Smooth muscle cell of the pulmonary artery (primary cell): ENCODE results near the gene WASF2. TPM values are rescaled to one million over a fixed set of nuclear protein-coding genes. Genes with fewer than 3 reads are reported as not detected.

Experiments
- total RNA-seq: library from RNA; depleted of rRNA; stranded (reverse); fragments of >200 nt; gene quantifications from 2 replicates; pipeline ENCODE4 v1.2.3, GENCODE V29; 2014

Gene WASF2
- 42.7 and 48.8 TPM in 2 replicates for total RNA-seq

DNA sequence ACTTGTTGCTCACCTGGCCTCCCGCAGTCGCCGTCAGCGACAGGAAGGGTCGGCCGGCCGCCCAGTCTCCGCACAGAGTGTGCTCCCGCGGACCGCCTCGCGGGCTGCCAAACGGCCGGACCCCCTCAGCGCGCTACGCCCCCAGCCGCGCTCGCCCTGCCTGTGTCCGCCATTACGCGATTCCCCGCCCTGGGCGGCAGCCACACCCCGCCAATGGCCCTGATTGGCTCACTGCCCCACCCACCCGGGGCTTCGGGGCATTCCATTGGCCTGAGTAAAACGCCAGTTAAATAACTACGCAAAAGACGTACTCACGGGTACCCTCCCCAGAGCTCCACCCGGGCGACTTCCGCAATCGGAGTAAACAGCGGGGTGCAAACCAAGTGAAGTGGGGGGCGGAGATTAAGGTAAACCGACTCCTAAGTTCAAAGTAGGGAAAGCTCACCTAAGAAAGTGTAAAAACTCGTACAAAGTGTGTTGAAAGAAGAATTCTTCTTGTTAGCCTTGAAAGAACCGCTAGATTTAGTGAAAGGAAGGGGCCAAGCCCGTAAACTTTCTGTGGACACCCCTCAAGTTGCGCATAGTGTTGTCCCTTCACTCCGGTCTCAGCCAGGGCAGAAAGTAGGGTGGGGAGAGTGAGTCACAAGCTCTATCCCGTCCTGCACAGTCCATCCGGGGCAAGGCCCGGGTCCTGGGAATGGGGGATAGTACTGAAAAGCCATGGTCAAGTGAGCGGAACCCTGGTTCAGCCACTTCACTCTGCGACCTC, at the start of gene WASF2:
Gene WASF2 (minus strand): TSS at position 195 of the 769 bp plus-strand sequence. CDS start 61,277 bp downstream, outside the sequence.

GRCh38 chr1:27392096-27392777, 97.7 kb downstream of the WASF2 start, which contains the start of gene GPR3:
TSS of gene GPR3 (plus strand) at chr1:27392622. CDS start at chr1:27393799, 1,177 bp downstream.

DNA sequence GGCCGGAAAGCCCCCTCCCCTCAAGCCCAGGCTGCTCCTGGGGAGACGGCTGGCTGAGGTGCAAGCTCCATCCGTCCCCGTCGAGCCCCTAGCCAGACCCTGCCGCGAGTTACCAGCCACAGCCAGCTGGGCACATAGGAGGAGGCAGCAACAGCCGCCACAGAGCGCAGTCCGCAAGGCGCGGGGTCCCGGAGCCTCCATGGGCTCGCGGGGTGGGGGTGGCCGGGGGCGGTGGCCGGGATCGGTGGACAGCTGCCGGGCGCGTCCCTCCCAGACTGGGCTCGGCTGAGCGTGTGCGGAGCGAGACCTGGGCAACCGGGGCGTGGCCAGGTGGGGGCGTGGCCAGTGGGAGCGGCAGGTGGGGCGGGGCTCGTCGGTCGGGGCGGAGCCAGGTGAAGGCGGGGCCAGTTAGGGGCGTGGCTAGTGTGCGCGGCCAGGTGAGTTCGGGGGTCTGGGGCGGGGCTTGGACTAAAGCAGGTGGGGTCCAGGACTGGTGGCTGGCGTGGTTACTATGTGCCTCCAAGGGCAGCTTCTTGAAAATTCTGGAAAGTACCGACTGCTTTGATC, 106.8 kb downstream of the WASF2 start, which contains the start of gene CD164L2:
Gene CD164L2 (minus strand): TSS at position 295 of the 567 bp plus-strand sequence. CDS start 94 bp downstream, at position 201.

DNA sequence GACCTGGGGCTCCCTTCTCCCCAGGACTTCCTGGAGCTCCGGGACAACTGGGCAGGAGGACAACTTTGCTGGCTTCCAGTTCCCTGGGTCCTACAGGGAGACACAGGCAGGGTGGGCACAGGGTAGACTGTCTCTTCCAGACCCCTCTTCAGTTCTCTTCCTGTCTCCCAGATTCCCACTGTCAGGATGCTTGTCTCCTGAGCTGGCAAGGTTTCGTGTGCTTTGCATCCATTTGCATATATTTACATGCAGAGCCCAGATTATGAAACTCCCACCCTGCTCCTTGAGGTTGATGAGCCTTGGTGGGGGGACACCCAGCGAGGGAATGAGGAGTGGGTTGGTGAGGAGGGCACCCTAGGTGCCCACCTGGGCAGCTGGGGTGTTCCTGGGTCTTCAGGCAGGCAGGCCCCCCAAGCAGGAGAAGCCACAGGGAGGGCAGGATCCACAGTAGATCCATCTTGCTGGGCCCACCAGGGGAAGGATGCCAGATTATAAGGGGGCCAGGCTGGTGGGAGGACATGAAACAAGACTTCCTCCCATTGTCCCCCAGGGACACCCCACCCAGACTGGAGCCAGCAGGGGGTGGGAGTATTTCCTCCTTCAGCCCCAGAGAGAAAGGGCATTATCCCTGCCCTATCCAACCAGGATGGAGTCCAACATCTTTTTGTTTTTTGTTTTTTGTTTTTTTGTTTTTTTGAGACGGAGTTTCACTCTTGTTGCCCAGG, 115.4 kb downstream of the WASF2 start, which contains the start of gene FCN3:
Gene FCN3 (minus strand): TSS at position 463 of the 725 bp plus-strand sequence. CDS start 6 bp downstream, at position 457.

GRCh38 chr1:27366411-27367159, 123.4 kb downstream of the WASF2 start, which contains the start of gene MAP3K6:
TSS of gene MAP3K6 (minus strand) at chr1:27366961. CDS start at chr1:27366597, 364 bp downstream.

Other genes with a start within 250 kb of the WASF2 start
- 26.3 and 34.8 TPM in 2 replicates for gene TMEM222, start 168.0 kb downstream of the WASF2 start, total RNA-seq
- 0.07 TPM in 2 replicates for gene SYTL1, start 148.1 kb downstream of the WASF2 start, total RNA-seq
- 23.5 and 28.3 TPM in 2 replicates for gene MAP3K6, start 123.2 kb downstream of the WASF2 start, total RNA-seq
- not detected in 2 replicates for gene FCN3, start 115.3 kb downstream of the WASF2 start, total RNA-seq
- not detected in 2 replicates for gene CD164L2, start 106.8 kb downstream of the WASF2 start, total RNA-seq
- gene GPR3, start 97.5 kb downstream of the WASF2 start, total RNA-seq, result 0.20 and 0.50 TPM in 2 replicates
- gene AHDC1, start 114.0 kb upstream of the WASF2 start, total RNA-seq, result 20.2 and 21.6 TPM in 2 replicates
- under 0.01 and 0.30 TPM in 2 replicates for gene FGR, start 145.0 kb upstream of the WASF2 start, total RNA-seq
- 31.8 and 37.1 TPM in 2 replicates for gene IFI6, start 182.0 kb upstream of the WASF2 start, total RNA-seq
- gene FAM76A, start 235.8 kb upstream of the WASF2 start, total RNA-seq, result 10.2 and 12.9 TPM in 2 replicates